Esophagus muscularis mucosa (tissue), 3 donors: Measurements from ENCODE around the gene TOR1AIP2.

Experiments
- CTCF ChIP-seq, 3 experiments: fragments of 200-600 bp in 2 of 3; fragments of 450-650 bp in 1 of 3; sonication (generic) in 2 of 3; IDR thresholded peaks; one replicate each; pipeline ENCODE4 v1.5.1; 2017 to 2019; ENCODE audit warnings: antibody characterized with exemption in 3 of 3, mild to moderate bottlenecking in 2 of 3, moderate library complexity in 1 of 3
- POLR2A ChIP-seq: fragments of 450-650 bp; IDR thresholded peaks from one replicate; pipeline ENCODE4 v1.6.1; 2017; ENCODE audit warnings: antibody characterized with exemption, moderate library complexity, mild to moderate bottlenecking, low read depth

- TF ChIP-seq CTCF (IDR thresholded peaks at IDR 0.05) (no peak), POLR2A (no peak)
Observed at GRCh38 chr1:179821524-179821923, 56.1 kb downstream of the TOR1AIP2 start.
